Ectodermal cell (in vitro differentiated cells): Measurements from ENCODE around the gene ZNF334.
A peak's percentile ranks its signal among the peaks of the same experiment; 100 is the strongest.

Experiments
- H3K27ac ChIP-seq: 2 replicates; pipeline ENCODE4 v1.7.0; 2013; ENCODE audit warnings: mild to moderate bottlenecking, low read depth, low read length; ENCODE audit not compliant: insufficient read depth, poor library complexity, severe bottlenecking
- H3K27me3 ChIP-seq: 2 replicates; pipeline ENCODE4 v1.7.0; 2013; ENCODE audit warnings: mild to moderate bottlenecking, low read length; ENCODE audit not compliant: insufficient read depth, control insufficient read depth, poor library complexity, severe bottlenecking
- H3K36me3 ChIP-seq: one replicate; pipeline ENCODE4 v1.7.0; 2013; ENCODE audit warnings: low read length; ENCODE audit not compliant: control insufficient read depth, insufficient read depth
- H3K4me1 ChIP-seq: one replicate; pipeline ENCODE4 v1.7.0; 2013; ENCODE audit warnings: low read length; ENCODE audit not compliant: control insufficient read depth, insufficient read depth
- H3K4me3 ChIP-seq: 2 replicates; pipeline ENCODE4 v1.7.0; 2013; ENCODE audit warnings: low read depth, low read length, control low read depth; ENCODE audit not compliant: insufficient read depth
- H3K9me3 ChIP-seq: 2 replicates; pipeline ENCODE4 v1.7.0; 2013; ENCODE audit warnings: mild to moderate bottlenecking, low read length, moderate library complexity; ENCODE audit not compliant: control insufficient read depth
- WGBS, 2 experiments: methylation state at CpG; one replicate each; pipeline ENCODE4 v1.1.7; 2013; ENCODE audit warnings: missing lambda C conversion rate in 2 of 2; 5-methylcytosine and 5-hydroxymethylcytosine counted together

Gene ZNF334

DNA sequence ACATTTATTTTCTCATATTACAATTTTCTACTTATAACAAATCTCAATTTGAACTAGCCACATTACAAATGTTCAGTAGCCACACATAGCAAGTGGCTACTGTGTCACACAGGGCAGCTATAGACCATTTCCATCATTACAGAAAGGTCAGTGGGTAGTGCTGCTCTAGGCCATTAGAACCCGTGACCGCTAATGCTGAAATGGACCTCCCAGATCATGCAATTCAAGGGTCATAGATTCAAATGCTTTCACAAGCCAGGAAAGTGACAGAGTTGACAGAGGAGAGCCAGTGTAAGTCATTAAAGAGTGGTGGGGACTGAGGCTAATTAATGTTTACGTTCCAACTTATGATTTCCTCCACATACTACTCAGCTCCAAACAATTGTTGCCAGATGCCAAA, 40.6 kb upstream of the ZNF334 start:
- peaks cover 17% of the 10 kb centered on the region for H3K4me1 ChIP-seq
- WGBS, 2 experiments: 99% methylated on average over 3 of the region's 3 CpGs

DNA sequence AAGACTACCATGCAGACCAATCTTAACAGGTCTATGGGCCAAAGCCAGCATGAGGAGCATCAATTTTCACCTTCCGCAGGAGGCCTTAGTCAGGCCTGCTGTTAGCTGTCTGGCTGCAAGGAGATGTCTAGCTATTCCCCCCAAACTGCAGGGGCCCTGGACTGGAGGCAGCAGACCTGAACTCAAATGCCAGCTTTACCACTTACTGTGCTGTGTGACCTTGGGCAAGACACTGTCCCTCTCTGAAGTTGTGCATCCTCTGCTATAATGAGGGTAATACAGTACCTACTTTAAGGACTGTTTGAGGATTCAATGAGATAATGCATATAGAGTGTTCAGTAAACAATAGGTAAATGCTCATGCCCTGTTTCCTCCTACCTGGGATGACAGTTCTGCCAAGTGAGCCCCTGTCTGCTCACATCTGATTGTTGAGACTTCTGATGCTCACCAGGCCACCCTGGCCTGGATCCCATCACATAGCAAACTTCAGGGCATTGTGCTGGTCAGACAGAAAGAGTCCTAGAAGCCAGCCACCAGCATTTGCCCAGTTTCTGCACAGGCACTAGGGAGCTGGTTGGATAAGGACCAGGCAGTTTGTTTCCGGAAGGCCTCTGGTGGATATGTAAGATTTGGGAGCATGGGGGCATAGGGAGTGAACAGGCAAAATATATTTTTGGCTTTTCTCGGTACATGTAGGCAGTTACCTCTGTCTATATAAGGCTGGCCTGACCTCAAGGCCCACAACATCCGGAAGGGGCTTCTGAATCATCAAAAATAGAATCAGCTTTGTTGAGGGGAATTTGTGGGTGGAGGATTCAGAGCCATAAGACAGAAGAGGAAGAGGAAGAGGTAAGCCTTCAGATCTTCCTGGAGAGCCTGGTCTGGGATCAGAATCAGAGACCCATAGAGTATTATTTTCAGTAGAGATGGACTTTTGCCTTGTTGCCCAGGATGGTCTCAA, 39.4 kb upstream of the ZNF334 start:
- no peaks in the 10 kb centered on the region for H3K9me3 ChIP-seq
- H3K4me3 ChIP-seq: no peak overlapping the region
- no peaks in the 10 kb centered on the region for H3K27me3 ChIP-seq
- H3K4me1 ChIP-seq: peaks cover 12% of the 10 kb centered on the region
- H3K27ac ChIP-seq: peak overlapping the region; percentile 58
- no peaks in the 10 kb centered on the region for H3K36me3 ChIP-seq
- 89 to 92% methylated on average over 4 of the region's 4 CpGs for WGBS, 2 experiments

More for the DNA sequence above, 40.6 kb upstream of the ZNF334 start:
- Histone ChIP-seq H3K4me3 (no peak overlapping the region), H3K27ac (no peak overlapping the region), H3K27me3 (no peaks in the 10 kb centered on the region), H3K36me3 (no peaks in the 10 kb centered on the region), H3K9me3 (no peaks in the 10 kb centered on the region)

DNA sequence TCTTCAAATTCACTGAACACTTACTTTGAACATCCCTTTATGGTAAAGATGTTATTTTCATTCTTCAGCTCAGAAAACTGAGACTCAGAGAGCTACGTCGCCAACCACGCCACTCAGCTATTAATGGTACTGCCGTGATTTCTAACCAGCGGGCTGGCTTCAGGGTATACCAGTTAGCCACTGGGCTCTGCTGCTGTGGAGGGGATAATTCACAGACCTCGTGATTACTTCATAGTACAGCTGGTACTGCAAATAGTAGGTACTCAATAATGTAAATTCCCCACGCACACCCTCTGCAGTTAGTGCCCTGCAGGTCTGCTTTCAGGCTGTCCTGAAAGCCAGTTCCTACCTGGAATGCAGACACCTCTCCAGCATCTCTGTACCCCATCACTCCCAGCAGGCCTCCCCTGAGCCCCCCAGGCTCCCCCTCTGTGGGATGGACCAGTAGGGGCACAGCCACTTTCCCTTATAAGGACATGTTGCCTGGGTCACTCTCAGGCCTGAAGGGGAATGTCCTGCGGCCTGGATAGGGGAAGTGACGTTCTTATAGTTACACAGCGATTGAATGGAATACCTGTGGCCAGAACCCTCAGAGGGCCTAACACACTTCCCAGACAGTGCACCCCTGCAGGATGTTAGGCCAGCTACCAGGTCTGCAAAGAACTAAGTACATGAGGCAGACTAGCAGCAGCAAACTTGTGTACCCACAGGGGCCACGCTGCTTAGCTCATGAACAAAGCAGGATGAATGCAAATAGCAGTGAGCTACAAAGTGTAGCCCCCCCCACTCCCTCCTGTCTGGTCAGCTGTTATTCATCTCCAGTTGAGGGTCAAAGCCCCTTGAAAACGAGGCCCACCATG, 38.4 kb upstream of the ZNF334 start:
- peak overlapping the region; percentile 58 for H3K27ac ChIP-seq
- H3K4me1 ChIP-seq: peaks cover 12% of the 10 kb centered on the region
- 57 to 64% methylated on average over 12 of the region's 12 CpGs for WGBS, 2 experiments

DNA sequence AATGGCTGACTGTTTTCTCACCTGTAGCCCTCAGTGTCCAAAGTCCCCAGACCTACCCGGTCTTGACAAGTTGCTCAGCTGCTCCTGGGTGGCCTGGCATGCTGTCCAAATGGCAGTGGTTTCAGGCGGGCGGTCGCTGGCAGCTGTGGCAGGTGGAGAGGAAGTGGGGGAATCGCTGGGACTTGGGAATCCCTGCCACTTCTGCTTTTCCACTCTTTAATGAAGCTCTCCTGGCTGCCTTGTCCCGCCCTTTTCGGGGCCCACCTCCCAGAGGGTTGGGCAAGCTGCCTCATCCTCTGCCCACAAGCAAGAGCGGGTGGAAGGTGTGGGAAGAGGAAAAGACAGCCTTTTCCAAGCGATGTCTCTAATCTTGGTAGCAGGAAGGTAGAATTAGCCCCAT, 37.1 kb upstream of the ZNF334 start, which contains the start of gene OCSTAMP:
Gene OCSTAMP (minus strand): TSS at position 194 of the 400 bp plus-strand sequence. CDS start 94 bp downstream, at position 100.
- no peaks in the 10 kb centered on the region for H3K27me3 ChIP-seq
- peaks cover 12% of the 10 kb centered on the region for H3K4me1 ChIP-seq
- H3K36me3 ChIP-seq: no peaks in the 10 kb centered on the region
- H3K27ac ChIP-seq: no peak within 1 kb of the TSS
- no peaks in the 10 kb centered on the region for H3K9me3 ChIP-seq
- no peak within 1 kb of the TSS for H3K4me3 ChIP-seq
- 85 to 88% methylated on average over 9 of the region's 9 CpGs for WGBS, 2 experiments

More for the DNA sequence above, 38.4 kb upstream of the ZNF334 start:
- Histone ChIP-seq H3K27me3 (no peaks in the 10 kb centered on the region), H3K4me3 (no peak overlapping the region), H3K36me3 (no peaks in the 10 kb centered on the region), H3K9me3 (no peaks in the 10 kb centered on the region)

DNA sequence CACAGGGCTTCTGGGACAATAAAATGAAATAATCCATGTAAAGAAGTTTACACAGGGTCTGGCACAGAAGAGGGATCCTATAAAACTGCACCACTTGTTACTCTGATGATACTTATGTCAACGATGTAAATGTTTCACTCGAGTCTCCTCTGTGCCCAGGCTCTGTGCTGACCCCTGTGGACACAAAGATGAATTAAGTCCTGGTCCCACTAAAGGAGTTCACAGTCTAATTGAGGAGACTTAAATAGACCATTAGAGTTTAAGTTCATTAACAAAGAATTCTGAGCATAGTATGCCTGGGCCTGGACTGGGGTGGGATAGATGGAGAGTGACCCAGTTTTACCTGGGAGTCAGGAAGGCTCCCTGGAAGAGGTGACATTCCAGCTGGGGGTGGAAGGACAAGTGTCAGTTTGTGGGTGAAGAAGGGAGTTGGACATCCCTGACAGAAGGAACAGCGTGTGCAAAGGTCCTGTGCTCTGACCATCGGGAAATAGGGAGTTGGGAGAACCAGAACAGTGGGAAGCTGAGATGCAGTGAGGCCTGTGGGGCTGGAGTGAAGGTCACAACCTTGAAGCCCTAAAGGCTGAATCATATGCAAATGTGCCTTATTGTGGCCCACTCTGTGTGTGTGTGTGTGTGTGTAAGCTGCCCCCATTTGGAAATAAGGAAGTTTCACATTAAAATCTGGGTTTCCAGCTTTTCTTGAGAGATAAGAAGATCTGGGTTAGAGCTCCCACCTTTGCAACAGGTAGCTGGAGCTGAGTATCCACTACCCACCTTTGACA, 36.0 kb upstream of the ZNF334 start:
- no peak overlapping the region for H3K4me3 ChIP-seq
- 92% methylated on average over 4 of the region's 4 CpGs for WGBS, 2 experiments
- H3K4me1 ChIP-seq: peaks cover 8% of the 10 kb centered on the region
- no peaks in the 10 kb centered on the region for H3K27me3 ChIP-seq
- no peak overlapping the region for H3K27ac ChIP-seq
- H3K9me3 ChIP-seq: no peaks in the 10 kb centered on the region
- no peaks in the 10 kb centered on the region for H3K36me3 ChIP-seq

DNA sequence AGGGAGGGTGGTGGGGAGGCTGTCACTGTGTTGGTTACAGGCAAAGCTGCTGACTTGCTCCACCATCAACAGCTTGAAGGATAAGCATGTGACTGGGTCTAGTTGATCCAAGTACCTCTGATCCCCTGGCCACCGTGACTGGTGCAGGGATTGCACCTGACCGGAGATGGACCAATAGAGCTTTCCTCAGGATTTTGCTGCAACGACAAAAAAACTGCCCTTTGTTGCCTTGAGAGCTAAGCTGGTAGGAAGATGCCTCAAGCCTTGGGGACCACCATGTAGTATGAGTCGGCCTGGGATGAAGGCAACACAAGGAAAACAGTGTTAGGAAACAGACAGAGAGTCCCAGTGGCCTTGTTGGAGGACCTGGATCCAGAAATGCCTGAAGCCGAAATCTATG, 35.3 kb upstream of the ZNF334 start:
- Histone ChIP-seq H3K4me3 (no peak overlapping the region), H3K27me3 (no peaks in the 10 kb centered on the region), H3K27ac (no peak overlapping the region), H3K4me1 (peaks cover 8% of the 10 kb centered on the region), H3K9me3 (no peaks in the 10 kb centered on the region), H3K36me3 (no peaks in the 10 kb centered on the region)
- WGBS, 2 experiments: 89 to 95% methylated on average over 5 of the region's 5 CpGs

DNA sequence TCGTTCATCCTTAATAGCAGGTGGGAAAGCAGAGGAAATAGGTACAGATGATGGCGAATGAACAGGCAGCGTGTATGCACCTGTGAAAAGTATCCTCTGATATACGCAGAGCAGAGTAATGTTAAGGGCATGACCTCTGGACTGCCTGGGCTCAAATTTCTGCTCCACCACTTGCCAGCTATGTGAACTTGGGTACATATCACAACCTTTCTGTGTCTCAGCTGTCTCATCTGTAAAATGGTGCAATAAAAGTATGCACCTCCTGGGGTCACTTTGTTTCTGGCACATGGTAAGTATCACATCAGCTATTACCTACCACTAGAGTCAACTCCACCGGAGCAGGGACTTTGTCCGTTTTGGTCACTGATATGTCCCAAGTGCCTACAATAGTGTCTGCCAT, 34.6 kb upstream of the ZNF334 start:
- no peaks in the 10 kb centered on the region for H3K27me3 ChIP-seq
- no peak overlapping the region for H3K4me3 ChIP-seq
- peaks cover 8% of the 10 kb centered on the region for H3K4me1 ChIP-seq
- no peaks in the 10 kb centered on the region for H3K36me3 ChIP-seq
- no peak overlapping the region for H3K27ac ChIP-seq
- no peaks in the 10 kb centered on the region for H3K9me3 ChIP-seq
- WGBS, 2 experiments: 92 to 96% methylated on average over 6 of the region's 6 CpGs

DNA sequence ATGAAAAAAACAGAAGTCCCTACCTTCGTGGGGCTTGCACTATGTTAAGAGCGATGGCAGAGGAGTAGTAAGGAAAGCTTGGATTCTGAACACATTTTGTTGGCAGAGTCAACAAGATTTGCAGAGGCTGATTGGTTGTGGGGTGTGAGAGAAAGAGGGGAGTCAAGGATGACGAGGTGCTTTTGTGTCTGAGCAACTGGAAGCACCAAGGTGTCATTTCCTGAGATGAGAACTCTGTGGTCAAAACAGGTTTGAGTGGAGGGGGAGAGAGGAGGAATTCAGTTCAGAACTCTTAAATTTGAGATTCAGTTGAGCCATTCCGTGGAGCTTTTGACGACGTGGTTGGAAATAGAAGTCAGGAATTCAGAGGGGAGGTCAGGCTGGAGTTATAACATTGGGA, 33.6 kb upstream of the ZNF334 start:
- no peaks in the 10 kb centered on the region for H3K36me3 ChIP-seq
- H3K27me3 ChIP-seq: no peaks in the 10 kb centered on the region
- no peaks in the 10 kb centered on the region for H3K9me3 ChIP-seq
- H3K27ac ChIP-seq: no peak overlapping the region
- peaks cover 3% of the 10 kb centered on the region for H3K4me1 ChIP-seq
- no peak overlapping the region for H3K4me3 ChIP-seq
- 93 to 94% methylated on average over 6 of the region's 6 CpGs for WGBS, 2 experiments

DNA sequence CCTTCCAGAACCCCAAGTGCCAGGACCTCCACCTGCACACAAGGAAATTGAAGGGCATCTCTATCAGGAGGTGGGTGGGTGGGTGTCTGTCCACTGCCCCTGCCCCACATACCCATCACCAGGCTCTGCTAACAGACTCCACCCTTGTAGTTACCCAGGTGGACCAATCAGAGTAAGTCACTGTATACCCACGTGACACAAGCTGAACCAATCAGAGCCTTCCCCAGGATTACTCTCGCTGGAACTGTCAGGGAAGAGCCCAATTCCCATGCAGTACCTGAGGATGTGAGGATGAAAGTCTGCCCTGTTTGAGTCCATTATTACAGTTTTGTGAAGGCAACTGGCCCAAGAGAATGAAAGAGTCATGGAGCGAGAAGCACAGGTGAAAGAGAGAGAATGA, 32.9 kb upstream of the ZNF334 start:
- Histone ChIP-seq H3K27me3 (no peaks in the 10 kb centered on the region), H3K4me1 (no peaks in the 10 kb centered on the region), H3K36me3 (no peaks in the 10 kb centered on the region), H3K4me3 (no peak overlapping the region), H3K9me3 (no peaks in the 10 kb centered on the region), H3K27ac (no peak overlapping the region)
- WGBS, 2 experiments: 93 to 96% methylated on average over 3 of the region's 3 CpGs
